Fibroblast of lung (primary cell): ENCODE results near the gene FNDC3A. TPM values are rescaled to one million over a fixed set of nuclear protein-coding genes. Genes with fewer than 3 reads are reported as not detected.
A peak's percentile ranks its signal among the peaks of the same experiment; 100 is the strongest.

Experiments
- DNase-seq, 2 donors: peaks; one replicate each; pipeline versions ENCODE4 v3.0.0 to v3.0.0-alpha.2; 2010; ENCODE audit warnings: low read depth in 2 of 2
- H2AFZ ChIP-seq: 2 replicates; pipeline ENCODE4 v1.5.1; 2012; ENCODE audit warnings: low read length, control low read depth, inconsistent platforms
- H3K27ac ChIP-seq: 2 replicates; pipeline ENCODE4 v1.5.1; 2011; ENCODE audit warnings: low read length, control low read depth; ENCODE audit not compliant: insufficient read depth
- H3K27me3 ChIP-seq: 2 replicates; pipeline ENCODE4 v1.5.1; 2011; ENCODE audit warnings: mild to moderate bottlenecking, low read length; ENCODE audit not compliant: control insufficient read depth, insufficient read depth
- H3K36me3 ChIP-seq: 2 replicates; pipeline ENCODE4 v1.5.1; 2011; ENCODE audit warnings: low read length; ENCODE audit not compliant: control insufficient read depth, insufficient read depth
- H3K4me1 ChIP-seq: 2 replicates; pipeline ENCODE4 v1.5.1; 2011; ENCODE audit warnings: low read length; ENCODE audit not compliant: control insufficient read depth, insufficient read depth; ENCODE audit errors: extremely low read depth
- H3K4me2 ChIP-seq: 2 replicates; pipeline ENCODE4 v1.5.1; 2011; ENCODE audit warnings: low read length, control low read depth; ENCODE audit not compliant: insufficient read depth; ENCODE audit errors: extremely low read depth
- H3K4me3 ChIP-seq, 4 experiments: fragments of 200-600 bp in 1 of 4; sonication (generic) in 1 of 4; replicated peaks in 1 of 4; 2 replicates each; pipeline ENCODE4 v1.5.1; 2011 to 2016; ENCODE audit warnings: low read length in 4 of 4, low read depth in 3 of 4, mild to moderate bottlenecking in 3 of 4, control low read depth in 2 of 4, inconsistent platforms in 1 of 4, mixed read lengths in 1 of 4; ENCODE audit not compliant: insufficient read depth in 1 of 4; ENCODE audit errors: control extremely low read depth in 1 of 4
- H3K79me2 ChIP-seq: 2 replicates; pipeline ENCODE4 v1.5.1; 2012; ENCODE audit warnings: mild to moderate bottlenecking, low read length, inconsistent platforms; ENCODE audit not compliant: control insufficient read depth, insufficient read depth
- H3K9ac ChIP-seq: 2 replicates; pipeline ENCODE4 v1.5.1; 2011; ENCODE audit warnings: mild to moderate bottlenecking, low read length, control low read depth; ENCODE audit not compliant: insufficient read depth
- H3K9me3 ChIP-seq: 2 replicates; pipeline ENCODE4 v1.5.1; 2012; ENCODE audit warnings: low read depth, low read length; ENCODE audit not compliant: control insufficient read depth, insufficient read depth
- H4K20me1 ChIP-seq: 2 replicates; pipeline ENCODE4 v1.5.1; 2011; ENCODE audit warnings: low read length; ENCODE audit not compliant: control insufficient read depth, insufficient read depth; ENCODE audit errors: extremely low read depth
- EZH2 ChIP-seq: IDR thresholded peaks from 2 replicates; pipeline ENCODE4 v1.5.1; 2012; ENCODE audit warnings: low read length, control low read depth, mild to moderate bottlenecking; ENCODE audit errors: missing control alignments
- polyA plus RNA-seq, 2 donors: library from polyadenylated mRNA; depleted of rRNA in 1 of 2; stranded (reverse) in 1 of 2; unstranded in 1 of 2; fragments of >200 nt; gene quantifications; 2 replicates each; pipeline ENCODE4 v1.2.1, GENCODE V29; 2011 to 2012; ENCODE audit warnings: missing spikeins in 1 of 2
- total RNA-seq: library from RNA; depleted of rRNA; stranded (reverse); fragments of >200 nt; gene quantifications from 2 replicates; pipeline ENCODE4 v1.2.1, GENCODE V29; 2014
- TF ChIP-seq, protein P1 (sequence below), 2 donors: IDR thresholded peaks in 1 of 2; conservative IDR thresholded peaks in 1 of 2; 1 replicate in 1 of 2; 2 replicates in 1 of 2; pipeline ENCODE4 v1.5.1; 2011 to 2012; ENCODE audit warnings: low read length in 2 of 2, control low read depth in 1 of 2, inconsistent platforms in 1 of 2, low read depth in 1 of 2, mild to moderate bottlenecking in 1 of 2

Gene FNDC3A
- total and polyA plus RNA-seq, 2 donors (not counting 1 experiment from before 2014, with no cell fraction given), result 44.7 to 79.4 TPM

DNA sequence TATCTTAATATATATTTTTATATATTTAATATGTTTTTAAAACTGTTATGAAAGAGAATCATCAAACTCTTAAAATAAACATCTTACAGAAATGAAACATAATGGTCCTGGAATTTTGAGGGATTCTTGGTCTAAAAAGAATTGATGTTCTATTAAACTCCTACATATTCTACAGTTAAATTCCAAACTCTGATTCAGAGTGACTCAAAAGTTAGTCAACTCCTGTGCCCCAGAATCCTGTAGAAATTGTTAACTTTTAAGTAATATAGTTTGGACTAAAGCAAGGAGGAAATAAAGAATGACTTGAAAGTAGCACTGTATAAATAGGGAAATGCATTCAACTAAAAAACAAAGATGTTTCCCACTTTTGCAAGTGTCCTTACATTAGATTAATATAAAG lies 47.7 kb downstream of the FNDC3A start:
- H3K4me1 ChIP-seq, result peaks cover 5% of the 10 kb centered on the region
- H3K27me3 ChIP-seq, result no peaks in the 10 kb centered on the region
- peak; percentile 85 to 88 for DNase-seq
- no peak overlapping the region for H2AFZ ChIP-seq
- H3K4me2 ChIP-seq, result no peak overlapping the region
- H3K79me2 ChIP-seq, result peaks cover 5% of the 10 kb centered on the region
- TF ChIP-seq EZH2, result no peak
- TF ChIP-seq, protein P1, sequence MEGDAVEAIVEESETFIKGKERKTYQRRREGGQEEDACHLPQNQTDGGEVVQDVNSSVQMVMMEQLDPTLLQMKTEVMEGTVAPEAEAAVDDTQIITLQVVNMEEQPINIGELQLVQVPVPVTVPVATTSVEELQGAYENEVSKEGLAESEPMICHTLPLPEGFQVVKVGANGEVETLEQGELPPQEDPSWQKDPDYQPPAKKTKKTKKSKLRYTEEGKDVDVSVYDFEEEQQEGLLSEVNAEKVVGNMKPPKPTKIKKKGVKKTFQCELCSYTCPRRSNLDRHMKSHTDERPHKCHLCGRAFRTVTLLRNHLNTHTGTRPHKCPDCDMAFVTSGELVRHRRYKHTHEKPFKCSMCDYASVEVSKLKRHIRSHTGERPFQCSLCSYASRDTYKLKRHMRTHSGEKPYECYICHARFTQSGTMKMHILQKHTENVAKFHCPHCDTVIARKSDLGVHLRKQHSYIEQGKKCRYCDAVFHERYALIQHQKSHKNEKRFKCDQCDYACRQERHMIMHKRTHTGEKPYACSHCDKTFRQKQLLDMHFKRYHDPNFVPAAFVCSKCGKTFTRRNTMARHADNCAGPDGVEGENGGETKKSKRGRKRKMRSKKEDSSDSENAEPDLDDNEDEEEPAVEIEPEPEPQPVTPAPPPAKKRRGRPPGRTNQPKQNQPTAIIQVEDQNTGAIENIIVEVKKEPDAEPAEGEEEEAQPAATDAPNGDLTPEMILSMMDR (conservative IDR thresholded peaks at IDR 0.05 in 1 of 2, IDR thresholded peaks at IDR 0.05 in 1 of 2; ENCODE audit: low read depth in 1 of 2, low read length in 2 of 2), result no peak
- no peak overlapping the region for H3K27ac ChIP-seq
- no peaks in the 10 kb centered on the region for H4K20me1 ChIP-seq
- H3K4me3 ChIP-seq, result no peak overlapping the region
- H3K9ac ChIP-seq, result no peak overlapping the region
- H3K36me3 ChIP-seq, result no peaks in the 10 kb centered on the region
- no peaks in the 10 kb centered on the region for H3K9me3 ChIP-seq

DNA sequence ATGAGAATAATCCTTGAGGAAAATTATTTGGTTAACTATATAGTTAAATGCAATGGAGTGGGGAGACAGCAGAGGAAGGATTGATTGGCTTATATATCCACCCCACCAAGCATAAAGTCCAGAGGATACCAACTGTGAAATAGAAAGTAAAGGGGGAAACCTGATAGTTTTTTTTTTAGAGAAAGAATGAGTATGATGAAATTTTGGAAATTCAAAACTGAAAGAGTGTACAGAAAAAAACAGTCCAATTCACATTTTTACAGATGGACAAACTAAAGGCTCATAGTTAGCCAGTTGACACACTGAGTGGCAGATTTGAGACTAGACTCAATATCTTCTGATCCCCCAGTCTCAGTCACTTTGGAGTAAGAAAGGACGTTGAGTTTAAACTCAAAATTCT lies 51.1 kb downstream of the FNDC3A start:
- Histone ChIP-seq H3K27ac (no peak overlapping the region), H4K20me1 (no peaks in the 10 kb centered on the region), H3K4me1 (no peaks in the 10 kb centered on the region), H3K4me3 (no peak overlapping the region), H3K36me3 (no peaks in the 10 kb centered on the region), H3K27me3 (no peaks in the 10 kb centered on the region), H3K9me3 (no peaks in the 10 kb centered on the region), H2AFZ (no peak overlapping the region), H3K4me2 (no peak overlapping the region), H3K79me2 (no peaks in the 10 kb centered on the region), H3K9ac (no peak overlapping the region)
- peak in 1 of 2 donors; percentile 30 for DNase-seq
- TF ChIP-seq, protein P1 (conservative IDR thresholded peaks at IDR 0.05 in 1 of 2, IDR thresholded peaks at IDR 0.05 in 1 of 2; ENCODE audit: low read depth in 1 of 2, low read length in 2 of 2), result no peak
- TF ChIP-seq EZH2, result no peak

DNA sequence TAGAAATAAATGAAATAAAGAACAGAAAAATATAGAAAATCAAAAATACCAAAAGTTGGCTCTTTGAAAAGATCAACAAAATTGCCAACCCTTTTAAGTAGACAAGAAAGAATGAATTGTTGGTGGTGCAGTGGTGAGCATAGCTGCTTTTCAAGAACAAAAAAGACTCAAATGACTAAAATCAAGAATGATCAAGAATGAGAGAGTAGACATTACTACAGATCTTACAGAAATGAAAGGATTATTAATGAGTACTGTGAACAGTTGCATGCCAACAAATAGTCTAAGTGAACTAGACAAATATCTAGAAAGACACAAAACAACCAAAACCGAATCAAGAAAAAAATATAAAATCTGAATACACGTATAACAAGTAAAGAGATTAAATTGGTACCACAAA lies 53.9 kb downstream of the FNDC3A start:
- TF ChIP-seq EZH2, result no peak
- TF ChIP-seq, protein P1 (conservative IDR thresholded peaks at IDR 0.05 in 1 of 2, IDR thresholded peaks at IDR 0.05 in 1 of 2; ENCODE audit: low read depth in 1 of 2, low read length in 2 of 2), result no peak
- H3K36me3 ChIP-seq, result no peaks in the 10 kb centered on the region
- no peak overlapping the region for H2AFZ ChIP-seq
- H3K4me2 ChIP-seq, result no peak overlapping the region
- H3K79me2 ChIP-seq, result no peaks in the 10 kb centered on the region
- no peaks in the 10 kb centered on the region for H4K20me1 ChIP-seq
- DNase-seq, result no peak
- no peaks in the 10 kb centered on the region for H3K9me3 ChIP-seq
- no peaks in the 10 kb centered on the region for H3K27me3 ChIP-seq
- no peak overlapping the region for H3K4me3 ChIP-seq
- no peak overlapping the region for H3K27ac ChIP-seq
- no peak overlapping the region for H3K9ac ChIP-seq
- H3K4me1 ChIP-seq, result no peaks in the 10 kb centered on the region
